H1 (cell line): ENCODE data around the gene GRAMD4. TPM values are rescaled to one million over a fixed set of nuclear protein-coding genes. Genes with fewer than 3 reads are reported as not detected.

Experiments used
- CTCF ChIA-PET: fragments of 300-600 bp; sonication (Branson Sonifier 250); formaldehyde crosslinking; loops from one replicate; lab custom pipeline; 2021; ENCODE audit not compliant: partially characterized antibody; lab: Charles Lee
- POLR2A ChIA-PET: fragments of 300-600 bp; sonication (Branson Sonifier 250); formaldehyde crosslinking; loops from one replicate; lab custom pipeline; 2021; ENCODE audit warnings: inconsistent platforms; ENCODE audit not compliant: partially characterized antibody; lab: Charles Lee
- DNase-seq, 2 experiments: peaks; one replicate each; pipeline versions ENCODE4 v3.0.0 to v3.0.0-alpha.2; 2010 to 2022; ENCODE audit warnings: low spot score in 2 of 2, low read depth in 1 of 2, mixed read lengths in 1 of 2
- FAIRE-seq: peaks from 2 replicates; lab custom pipeline; 2011; peaks lifted over from hg19 to GRCh38; lab: Jason Lieb, UNC
- H2AFZ ChIP-seq: 2 replicates; pipeline ENCODE4 v1.8.1; 2012; ENCODE audit warnings: low read length, inconsistent platforms
- H2AK5ac ChIP-seq: 2 replicates; pipeline ENCODE4 v1.6.1; 2013; ENCODE audit warnings: low read depth, low read length
- H2BK120ac ChIP-seq: replicated peaks from 2 replicates; pipeline ENCODE3; 2013; ENCODE audit warnings: low read depth, low read length, inconsistent platforms
- H2BK12ac ChIP-seq: 2 replicates; pipeline ENCODE4 v1.6.1; 2013; ENCODE audit warnings: low read depth, low read length
- H2BK15ac ChIP-seq: 2 replicates; pipeline ENCODE4 v1.6.1; 2013; ENCODE audit warnings: low read length
- H2BK20ac ChIP-seq: 2 replicates; pipeline ENCODE4 v1.6.1; 2013; ENCODE audit warnings: low read length
- H2BK5ac ChIP-seq: 2 replicates; pipeline ENCODE4 v1.6.1; 2013; ENCODE audit warnings: low read depth, low read length
- H3K14ac ChIP-seq: 2 replicates; pipeline ENCODE4 v1.6.1; 2013; ENCODE audit warnings: inconsistent platforms; ENCODE audit not compliant: insufficient read length
- H3K18ac ChIP-seq: 2 replicates; pipeline ENCODE4 v1.6.1; 2013; ENCODE audit warnings: low read length; ENCODE audit errors: extremely low read depth
- H3K23ac ChIP-seq: 2 replicates; pipeline ENCODE4 v1.6.1; 2013; ENCODE audit warnings: inconsistent platforms; ENCODE audit not compliant: insufficient read length
- H3K23me2 ChIP-seq: 2 replicates; pipeline ENCODE4 v1.6.1; 2013; ENCODE audit warnings: low read depth, low read length
- H3K27ac ChIP-seq: 2 replicates; pipeline ENCODE4 v1.6.1; 2011; ENCODE audit warnings: low read depth, low read length, inconsistent platforms
- H3K27me3 ChIP-seq, 4 experiments: replicated peaks in 1 of 4; 1 replicate in 1 of 4; 2 replicates in 3 of 4; pipeline versions ENCODE4 v1.6.1 to v1.8.1; 2011 to 2013; ENCODE audit warnings: low read length in 3 of 4, mild to moderate bottlenecking in 3 of 4, inconsistent platforms in 2 of 4, mixed read lengths in 2 of 4, moderate library complexity in 1 of 4; ENCODE audit not compliant: control insufficient read depth in 3 of 4, insufficient read depth in 3 of 4; ENCODE audit errors: extremely low read depth in 1 of 4
- H3K36me3 ChIP-seq, 4 experiments: 2 replicates each; pipeline versions ENCODE4 v1.6.1 to v1.8.1; 2011 to 2013; ENCODE audit warnings: mild to moderate bottlenecking in 4 of 4, low read length in 3 of 4, moderate library complexity in 2 of 4, control low read depth in 1 of 4, inconsistent platforms in 1 of 4; ENCODE audit not compliant: insufficient read depth in 4 of 4, control insufficient read depth in 2 of 4
- H3K4ac ChIP-seq: replicated peaks from 2 replicates; pipeline ENCODE3; 2013; ENCODE audit warnings: low read length, low read depth, mixed read lengths, inconsistent platforms; ENCODE audit not compliant: insufficient read length
- H3K4me1 ChIP-seq, 4 experiments: replicated peaks in 1 of 4; 1 replicate in 1 of 4; 2 replicates in 3 of 4; pipeline versions ENCODE4 v1.6.1 to v1.8.1; 2011 to 2013; ENCODE audit warnings: low read length in 3 of 4, inconsistent platforms in 2 of 4, mixed read lengths in 1 of 4; ENCODE audit not compliant: insufficient read depth in 4 of 4, control insufficient read depth in 3 of 4
- H3K4me2 ChIP-seq, 2 experiments: 2 replicates each; pipeline versions ENCODE4 v1.6.1 to v1.8.1; 2011 to 2013; ENCODE audit warnings: low read depth in 2 of 2, low read length in 2 of 2, control low read depth in 1 of 2, inconsistent platforms in 1 of 2, mild to moderate bottlenecking in 1 of 2; ENCODE audit not compliant: insufficient read depth in 1 of 2
- H3K4me3 ChIP-seq, 4 experiments: fragments of 200-600, 300-600 bp in 1 of 4; sonication (generic), shearing (Covaris generic), sonication (Bioruptor Twin) in 1 of 4; 2 replicates each; pipeline versions ENCODE4 v1.5.1 to v1.8.1; 2011 to 2016; ENCODE audit warnings: low read length in 4 of 4, low read depth in 3 of 4, control low read depth in 2 of 4, inconsistent platforms in 2 of 4, mild to moderate bottlenecking in 2 of 4, mixed read lengths in 1 of 4, moderate library complexity in 1 of 4; ENCODE audit not compliant: insufficient read depth in 2 of 4; ENCODE audit errors: extremely low read depth in 1 of 4
- H3K56ac ChIP-seq: replicated peaks from 2 replicates; pipeline ENCODE3; 2013; ENCODE audit warnings: low read depth, mild to moderate bottlenecking, mixed read lengths, low read length, inconsistent platforms; ENCODE audit not compliant: insufficient read length
- H3K79me1 ChIP-seq: 2 replicates; pipeline ENCODE4 v1.6.1; 2013; ENCODE audit warnings: low read depth, low read length, control low read depth
- H3K79me2 ChIP-seq, 2 experiments: 2 replicates each; pipeline versions ENCODE4 v1.6.1 to v1.8.1; 2012 to 2013; ENCODE audit warnings: low read length in 2 of 2, mild to moderate bottlenecking in 2 of 2, inconsistent platforms in 1 of 2; ENCODE audit not compliant: insufficient read depth in 2 of 2, control insufficient read depth in 1 of 2
- H3K9ac ChIP-seq, 4 experiments: replicated peaks in 1 of 4; 1 replicate in 1 of 4; 2 replicates in 3 of 4; pipeline versions ENCODE4 v1.6.1 to v1.8.1; 2011 to 2013; ENCODE audit warnings: low read depth in 3 of 4, low read length in 3 of 4, control low read depth in 2 of 4, mild to moderate bottlenecking in 2 of 4, moderate library complexity in 2 of 4, inconsistent platforms in 1 of 4; ENCODE audit errors: extremely low read depth in 1 of 4
- H3K9me3 ChIP-seq, 2 experiments: 2 replicates each; pipeline versions ENCODE4 v1.6.1 to v1.8.1; 2012 to 2013; ENCODE audit warnings: mild to moderate bottlenecking in 2 of 2, moderate library complexity in 2 of 2, control low read depth in 1 of 2, inconsistent platforms in 1 of 2, low read depth in 1 of 2, low read length in 1 of 2, mixed read lengths in 1 of 2; ENCODE audit not compliant: insufficient read depth in 2 of 2
- H4K20me1 ChIP-seq, 2 experiments: replicated peaks in 1 of 2; 2 replicates each; pipeline versions ENCODE3 to v1.8.1; 2011 to 2013; ENCODE audit warnings: inconsistent platforms in 2 of 2, low read length in 2 of 2, mild to moderate bottlenecking in 1 of 2; ENCODE audit not compliant: insufficient read depth in 2 of 2, control insufficient read depth in 1 of 2
- H4K5ac ChIP-seq: 2 replicates; pipeline ENCODE4 v1.6.1; 2013; ENCODE audit warnings: low read length, low read depth, mixed read lengths, inconsistent platforms; ENCODE audit not compliant: insufficient read length
- H4K8ac ChIP-seq: 2 replicates; pipeline ENCODE4 v1.8.0; 2013; ENCODE audit warnings: mild to moderate bottlenecking, moderate library complexity, low read length, inconsistent platforms; ENCODE audit not compliant: insufficient read depth; ENCODE audit errors: extremely low read depth
- H4K91ac ChIP-seq: replicated peaks from 2 replicates; pipeline ENCODE3; 2013; ENCODE audit warnings: low read length, mixed read lengths, inconsistent platforms; ENCODE audit not compliant: insufficient read length
- KDM4A ChIP-seq: IDR thresholded peaks from one replicate; pipeline ENCODE4 v1.7.1; 2012; ENCODE audit warnings: low read depth, mild to moderate bottlenecking, moderate library complexity, low read length, inconsistent platforms; ENCODE audit not compliant: severe bottlenecking
- POLR2A ChIP-seq, 2 experiments: IDR thresholded peaks; 1 replicate in 1 of 2; 2 replicates in 1 of 2; pipeline ENCODE4 v1.6.1; 2011; ENCODE audit warnings: low read depth in 2 of 2, low read length in 2 of 2, mild to moderate bottlenecking in 2 of 2; ENCODE audit errors: control extremely low read depth in 1 of 2
- WGBS, 2 experiments: shearing (Covaris generic) in 1 of 2; methylation state at CpG; one replicate each; pipeline versions ENCODE4 v1.1.6 to v1.1.7; 2013 to 2015; ENCODE audit warnings: low lambda C conversion rate in 2 of 2, mixed read lengths in 2 of 2, inconsistent platforms in 1 of 2, low coverage in 1 of 2, missing lambda C conversion rate in 1 of 2; ENCODE audit not compliant: insufficient replicate concordance in 2 of 2, insufficient coverage in 1 of 2, insufficient read length in 1 of 2; ENCODE audit errors: extremely low coverage in 1 of 2, missing lambda C conversion rate in 1 of 2; 5-methylcytosine and 5-hydroxymethylcytosine counted together
- polyA plus RNA-seq, 7 experiments: library from polyadenylated mRNA; depleted of rRNA in 3 of 7; stranded (reverse) in 5 of 7; unstranded in 2 of 7; fragments of >200 nt in 5 of 7; fragments of 200-250 nt in 2 of 7; gene quantifications; 1 replicate in 5 of 7; 2 replicates in 1 of 7; 4 replicates in 1 of 7; pipeline versions ENCODE4 v1.2.1 to v1.2.3, GENCODE V29; 2011 to 2013; ENCODE audit warnings: missing spikeins in 2 of 7, mixed read lengths in 2 of 7
- total RNA-seq: library from RNA; stranded (reverse); fragmentation: NEBNext Ultra II Directional; extraction: Animal tissue kit (Norgen Biotek cat#: 25700); gene quantifications from 2 replicates; pipeline ENCODE4 v1.2.1, GENCODE V29; 2021

GRAMD4 gene
- total and polyA plus RNA-seq, 2 of the 8 experiments (the other 6 are each of a cell fraction or from before 2014, with no cell fraction given): 7.9 to 25.6 TPM

DNA sequence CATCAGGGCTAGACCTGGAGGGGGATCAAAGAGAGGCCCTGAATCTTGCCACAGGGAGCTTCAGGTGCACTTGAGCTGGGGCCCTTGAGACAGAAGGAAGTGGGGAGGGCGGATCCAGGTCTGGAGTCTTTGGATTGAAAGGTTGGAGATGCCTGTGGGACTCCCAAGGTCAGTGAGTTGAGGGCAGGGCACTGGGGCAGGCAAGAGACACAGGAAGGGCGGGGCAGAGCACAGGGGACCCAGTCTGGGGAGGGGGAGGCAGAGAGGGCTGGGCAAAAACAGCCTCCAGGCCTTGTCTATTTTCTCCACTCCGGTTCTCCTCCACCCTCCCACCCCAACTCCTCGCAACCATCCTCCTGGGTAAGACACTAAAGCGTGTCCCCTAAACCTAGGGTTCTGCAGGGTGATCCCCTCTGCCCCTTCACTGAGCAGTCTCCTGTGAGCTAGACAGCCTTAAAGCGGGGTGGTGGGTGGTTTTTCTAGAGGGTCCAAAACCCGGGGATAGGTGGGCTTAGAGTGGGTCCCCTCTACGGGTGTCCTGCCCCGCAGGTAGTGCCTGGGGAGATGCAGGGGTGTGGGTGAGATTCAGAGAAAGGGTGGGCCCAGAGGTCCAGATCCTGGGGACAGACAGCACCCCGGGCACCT is 44.2 kb upstream of the GRAMD4 start:
- Histone ChIP-seq H4K5ac (no peak overlapping the region), H2BK20ac (no peak overlapping the region), H2BK120ac (no peak overlapping the region), H3K4me2 (peak overlapping the region; percentile 69 to 71), H2BK5ac (no peak overlapping the region), H4K91ac (peak overlapping the region; percentile 5), H3K14ac (no peak overlapping the region), H3K79me2 (0 out of 4 replicates have a peak, but pooled peaks cover 0 to under 1% of the 10 kb centered on the region in 2 experiments), H2AFZ (no peak overlapping the region), H3K27ac (no peak overlapping the region), H2BK12ac (peak overlapping the region; percentile 77; the same call in 1 of the 2 replicates), H4K20me1 (peaks cover 0 to 7% of the 10 kb centered on the region in 2 experiments), H3K9me3 (no peaks in the 10 kb centered on the region), H3K56ac (no peak overlapping the region), H3K23me2 (peaks cover 9% of the 10 kb centered on the region; the same call in 1 of the 2 replicates), H2BK15ac (peak overlapping the region; percentile 46; the same call in 1 of the 2 replicates), H3K23ac (no peak overlapping the region), H3K4me3 (peak overlapping the region; percentile 34 to 69 (median 49); a peak in 7 of 8 replicates), H3K36me3 (no peaks in the 10 kb centered on the region), H3K4ac (no peak overlapping the region), H3K9ac (peak overlapping the region in 2 of 4 experiments; percentile 42 to 61; a peak in 2 of 7 replicates), H3K79me1 (peaks cover 14% of the 10 kb centered on the region), H2AK5ac (no peak overlapping the region), H3K4me1 (peaks cover 0 to 27% (median 15%) of the 10 kb centered on the region in 4 experiments; a peak in 6 of 7 replicates), H3K27me3 (peaks cover 0 to 11% (median 5%) of the 10 kb centered on the region in 4 experiments; a peak in 4 of 7 replicates), H4K8ac (no peak overlapping the region; the same call in 1 of the 2 replicates), H3K18ac (0 out of 2 replicates have a peak overlapping the region, but pooled peaks have one; percentile 25)
- no peak for DNase-seq
- WGBS, 2 experiments: 41% methylated on average over 10 of the region's 10 CpGs; no CpG with 5 or more reads in 1 of the 2 experiments
- ChIA-PET CTCF (interaction anchor here (0.7 to 2.1 kb wide), 4 partner anchors 12 to 106 kb away, joined by 3 to 15 read pairs (median 5); no protein-coding TSS in a partner anchor), POLR2A (interaction anchor here (0.7 to 3.6 kb wide), 5 partner anchors 9 to 160 kb away, joined by 3 to 11 read pairs (median 4); no protein-coding TSS in a partner anchor)
- FAIRE-seq: no peak
- TF ChIP-seq KDM4A: no peak
- no peak for TF ChIP-seq POLR2A (IDR thresholded peaks at IDR 0.05; ENCODE audit: control extremely low read depth in 1 of 2, low read depth in 2 of 2, low read length in 2 of 2)
